LNCaP clone FGC (cell line): ENCODE results near the gene EPHX1.
A peak's percentile ranks its signal among the peaks of the same experiment; 100 is the strongest.

Experiments
- DNase-seq: peaks from one replicate; pipeline ENCODE4 v3.0.0-alpha.2; 2011; ENCODE audit warnings: low read depth
- H3K4me3 ChIP-seq: 2 replicates; pipeline ENCODE4 v1.5.1; 2011; ENCODE audit warnings: mild to moderate bottlenecking, low read depth, low read length, control low read depth
- CTCF ChIP-seq: IDR thresholded peaks from 2 replicates; pipeline ENCODE4 v1.5.1; 2012; ENCODE audit warnings: mild to moderate bottlenecking; ENCODE audit not compliant: control insufficient read depth, insufficient read depth; ENCODE audit errors: extremely low read depth

Gene EPHX1

GRCh38 chr1:225845571-225846259, 35.8 kb downstream of the EPHX1 start:
- peak; percentile 61 for DNase-seq
- TF ChIP-seq CTCF = peak; percentile 88
- H3K4me3 ChIP-seq = no peak overlapping the region

GRCh38 chr1:225846331-225847310, 36.7 kb downstream of the EPHX1 start:
- no peak overlapping the region for H3K4me3 ChIP-seq
- no peak for DNase-seq
- no peak for TF ChIP-seq CTCF

- H3K4me3 ChIP-seq = no peak overlapping the region
- peak; percentile 44 for DNase-seq
- no peak for TF ChIP-seq CTCF
These were observed 37.7 kb downstream of the EPHX1 start for GRCh38 chr1:225847610-225848009.

- no peak for TF ChIP-seq CTCF
- DNase-seq = no peak
- H3K4me3 ChIP-seq = no peak overlapping the region
These were observed 38.4 kb downstream of the EPHX1 start for GRCh38 chr1:225848030-225848955.

DNA sequence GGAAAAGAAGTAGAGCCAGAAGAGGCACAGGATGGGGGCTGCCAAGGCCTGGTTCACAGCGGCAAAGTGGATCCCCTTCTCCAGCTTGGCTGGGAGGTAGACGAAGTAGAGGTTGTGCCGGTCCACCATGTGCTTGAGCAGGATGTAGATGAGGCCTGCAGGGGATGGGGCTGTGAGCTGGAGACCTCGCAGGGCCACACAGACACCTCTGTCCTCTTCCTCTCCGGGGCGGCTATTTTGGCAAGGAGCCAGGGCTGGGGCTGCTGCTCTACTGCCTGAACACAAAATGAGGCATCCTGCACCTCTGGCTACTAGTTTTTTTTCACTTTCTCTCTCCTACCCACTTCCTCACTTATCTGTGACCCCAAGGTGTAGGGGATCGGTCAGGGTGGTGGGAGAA, 40.0 kb downstream of the EPHX1 start:
- no peak for TF ChIP-seq CTCF
- DNase-seq = no peak
- H3K4me3 ChIP-seq = no peak overlapping the region

GRCh38 chr1:225850370-225850769, 40.4 kb downstream of the EPHX1 start:
- no peak for DNase-seq
- no peak overlapping the region for H3K4me3 ChIP-seq
- TF ChIP-seq CTCF = no peak
